Heart left ventricle (tissue), 16 donors: ENCODE data around the gene THBS1. TPM values are rescaled to one million over a fixed set of nuclear protein-coding genes. Genes with fewer than 3 reads are reported as not detected.

Source experiments
- ATAC-seq, 4 donors: fragments of 200-7000 bp; cut with Tn5 transposase; one replicate each; pipeline ENCODE4 v1.9.1; 2020 to 2022; ENCODE audit warnings: moderate library complexity in 4 of 4, mild to moderate bottlenecking in 3 of 4, moderate number of reproducible peaks in 1 of 4
- DNase-seq, 5 donors: peaks; one replicate each; pipeline ENCODE4 v3.0.0-alpha.2; 2020
- H3K27ac ChIP-seq, 12 donors: fragments of 200-600 bp; sonication (generic) in 4 of 12; one replicate each; pipeline versions ENCODE4 v1.5.0 to v1.8.0; 2016 to 2022; ENCODE audit warnings: mild to moderate bottlenecking in 2 of 12
- H3K27me3 ChIP-seq, 9 donors: fragments of 200-600 bp; sonication (generic) in 2 of 9; one replicate each; pipeline versions ENCODE4 v1.5.1 to v1.8.0; 2016 to 2022; ENCODE audit warnings: mild to moderate bottlenecking in 3 of 9
- H3K36me3 ChIP-seq, 9 donors: fragments of 200-600 bp; sonication (generic) in 2 of 9; one replicate each; pipeline versions ENCODE4 v1.5.0 to v1.8.0; 2018 to 2022; ENCODE audit warnings: mild to moderate bottlenecking in 2 of 9
- H3K4me1 ChIP-seq, 12 donors: fragments of 200-600 bp; sonication (generic) in 4 of 12; one replicate each; pipeline versions ENCODE4 v1.5.0 to v1.8.0; 2016 to 2022; ENCODE audit warnings: mild to moderate bottlenecking in 3 of 12
- H3K4me3 ChIP-seq, 12 donors: fragments of 200-600 bp; sonication (generic) in 4 of 12; one replicate each; pipeline versions ENCODE4 v1.5.0 to v1.8.0; 2017 to 2022; ENCODE audit warnings: mild to moderate bottlenecking in 9 of 12, moderate library complexity in 4 of 12
- H3K9me3 ChIP-seq, 12 donors: fragments of 200-600 bp; sonication (generic) in 4 of 12; one replicate each; pipeline versions ENCODE4 v1.5.0 to v1.8.0; 2016 to 2022; ENCODE audit warnings: mild to moderate bottlenecking in 1 of 12
- CTCF ChIP-seq, 12 donors: fragments of 200-600 bp; sonication (generic) in 4 of 12; IDR thresholded peaks; one replicate each; pipeline versions ENCODE4 v1.5.0 to v1.8.0; 2018 to 2022; ENCODE audit warnings: antibody characterized with exemption in 12 of 12, mild to moderate bottlenecking in 5 of 12
- POLR2A ChIP-seq, 2 donors: fragments of 450-650 bp; IDR thresholded peaks; one replicate each; pipeline ENCODE4 v1.6.1; 2017; ENCODE audit warnings: antibody characterized with exemption in 2 of 2, mild to moderate bottlenecking in 2 of 2, moderate library complexity in 2 of 2
- whole genome bisulfite sequencing, 4 donors: extraction: QIAGEN DNeasy Blood & Tissue Kit in 2 of 4; methylation state at CpG; one replicate each; pipeline versions ENCODE4 v1.1.5 to v1.1.7; 2013 to 2018; 5-methylcytosine and 5-hydroxymethylcytosine counted together
- intact Hi-C, 10 donors: fragments of 100-400 bp; cut with DNase I; formaldehyde crosslinking; loops; one replicate each; pipeline versions ENCODE4 v1.11.1 to v1.14.2; 2022
- polyA plus RNA-seq, 2 donors: library from polyadenylated mRNA; stranded (reverse); fragments of 200-250 nt; gene quantifications; one replicate each; pipeline ENCODE4 v1.2.3, GENCODE V29; 2013
- total RNA-seq, 9 donors: library from RNA; depleted of rRNA in 2 of 9; stranded (reverse); fragments of >200 nt in 2 of 9; fragmentation: NEBNext Ultra II Directional in 3 of 9; extraction: Animal tissue kit (Norgen Biotek cat#: 25700) in 3 of 9; gene quantifications; one replicate each; pipeline versions ENCODE4 v1.1.0 to v1.2.4, GENCODE V29; 2016 to 2023
- donor health status: ischemic (EF 13 %, LVEDD 7.1; RV severe dilation, severe dysfunction).
- donor health status: healthy with polysubstance abuse.
- donor health status: DM: no; HTN: yes; CAD: no.
- donor health status: DM: no; HTN: no; CAD: no.
- donor health status: ischemic (EF 25% LVEDD 6.9; RV normal size, moderate dysfunction).
- donor health status: ischemic (EF 25% LVEDD 5.7; RV mildly dilated, moderate dysfunction).
- donor health status: healthy.
- donor health status: DM: yes; HTN: yes; CAD: no.
- donor health status: ischemic (EF 35%, LVEDD 5.7; RV mildly dilated, moderate dysfunction).
- donor health status: nonischemic (EF 11% LVEDD 7.7; RV severe dilation, severe dysfunction).
- donor health status: DM: yes; HTN: yes; CAD: no.
- donor health status: PGD.
- donor health status: ischemic (EF 29% LVEDD 5.4; RV normal size, mild dysfunction).
- donor health status: nonischemic (EF 23%, LVEDD 6.1; RV moderate dilation, normal function).

THBS1 gene
- total and polyA plus RNA-seq, 11 donors, result 8.5 to 573 (median 160) TPM

DNA sequence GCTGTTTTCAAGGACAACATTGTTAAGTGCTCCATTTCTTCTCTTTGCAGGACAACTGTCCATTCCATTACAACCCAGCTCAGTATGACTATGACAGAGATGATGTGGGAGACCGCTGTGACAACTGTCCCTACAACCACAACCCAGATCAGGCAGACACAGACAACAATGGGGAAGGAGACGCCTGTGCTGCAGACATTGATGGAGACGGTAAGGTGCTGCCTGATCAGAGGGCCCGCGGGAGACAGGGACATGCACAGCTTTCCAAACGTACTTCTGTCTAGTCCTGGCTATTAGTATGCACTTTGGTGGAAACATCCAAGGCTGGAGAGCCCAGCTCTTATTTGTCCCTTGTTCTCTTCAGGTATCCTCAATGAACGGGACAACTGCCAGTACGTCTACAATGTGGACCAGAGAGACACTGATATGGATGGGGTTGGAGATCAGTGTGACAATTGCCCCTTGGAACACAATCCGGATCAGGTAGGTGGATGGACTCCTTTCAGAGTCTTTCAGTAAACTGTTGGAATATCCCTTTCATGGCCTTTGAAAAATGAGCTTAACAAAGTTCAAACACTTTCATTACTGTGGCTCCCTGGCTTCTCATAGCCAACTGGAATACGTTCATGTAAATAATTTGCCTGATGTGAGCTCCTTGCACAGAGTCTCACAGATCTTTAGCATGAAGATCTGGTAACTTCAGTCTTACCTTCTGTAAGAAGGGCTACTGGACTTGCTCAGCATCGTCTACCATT lies 10.4 kb downstream of the THBS1 start:
- intact Hi-C loops, result loop anchor here in 2 of 10 donors (10.0 kb wide), 1 partner anchor 163 kb away; no protein-coding TSS in a partner anchor
- Histone ChIP-seq H3K9me3 (no peaks in the 10 kb centered on the region), H3K27ac (no peak overlapping the region), H3K4me1 (peaks cover 0 to 24% (median under 1%) of the 10 kb centered on the region in 12 donors), H3K4me3 (no peak overlapping the region), H3K36me3 (peaks cover 0 to 100% (median 100%) of the 10 kb centered on the region in 9 donors), H3K27me3 (no peaks in the 10 kb centered on the region)
- DNase-seq (no peak), ATAC-seq (no peak)
- 87 to 92% (median 91%) methylated on average over 11 of the region's 11 CpGs for WGBS, 4 donors
- no peak for TF ChIP-seq POLR2A (IDR thresholded peaks at IDR 0.05)
- no peak for TF ChIP-seq CTCF (IDR thresholded peaks at IDR 0.05)

GRCh38 chr15:39591896-39592315 lies 11.0 kb downstream of the THBS1 start:
- Histone ChIP-seq H3K36me3 (peaks cover 0 to 100% (median 100%) of the 10 kb centered on the region in 9 donors), H3K4me3 (no peak overlapping the region), H3K27me3 (no peaks in the 10 kb centered on the region), H3K27ac (no peak overlapping the region), H3K9me3 (no peaks in the 10 kb centered on the region), H3K4me1 (peaks cover 0 to 23% (median 0%) of the 10 kb centered on the region in 12 donors)
- no peak for TF ChIP-seq POLR2A (IDR thresholded peaks at IDR 0.05)
- DNase-seq, result no peak
- intact Hi-C loops, result loop anchor here in 2 of 10 donors (10.0 kb wide), 1 partner anchor 163 kb away; no protein-coding TSS in a partner anchor
- WGBS, 4 donors, result 88 to 97% (median 92%) methylated on average over 2 of the region's 2 CpGs
- ATAC-seq, result no peak

GRCh38 chr15:39592500-39592899 lies 11.6 kb downstream of the THBS1 start:
- Histone ChIP-seq H3K27me3 (no peaks in the 10 kb centered on the region), H3K36me3 (peaks cover 0 to 100% (median 95%) of the 10 kb centered on the region in 9 donors), H3K4me1 (peaks cover 0 to 18% (median 0%) of the 10 kb centered on the region in 12 donors), H3K4me3 (no peak overlapping the region), H3K9me3 (no peaks in the 10 kb centered on the region), H3K27ac (no peak overlapping the region)
- DNase-seq, result peak in 1 of 5 donors; percentile 32
- intact Hi-C loops, result loop anchor here in 2 of 10 donors (10.0 kb wide), 1 partner anchor 162 kb away; no protein-coding TSS in a partner anchor
- no peak for ATAC-seq
- 82 to 94% (median 84%) methylated on average over 6 of the region's 6 CpGs for WGBS, 4 donors
- TF ChIP-seq POLR2A (IDR thresholded peaks at IDR 0.05) (no peak), CTCF (IDR thresholded peaks at IDR 0.05) (no peak)

DNA sequence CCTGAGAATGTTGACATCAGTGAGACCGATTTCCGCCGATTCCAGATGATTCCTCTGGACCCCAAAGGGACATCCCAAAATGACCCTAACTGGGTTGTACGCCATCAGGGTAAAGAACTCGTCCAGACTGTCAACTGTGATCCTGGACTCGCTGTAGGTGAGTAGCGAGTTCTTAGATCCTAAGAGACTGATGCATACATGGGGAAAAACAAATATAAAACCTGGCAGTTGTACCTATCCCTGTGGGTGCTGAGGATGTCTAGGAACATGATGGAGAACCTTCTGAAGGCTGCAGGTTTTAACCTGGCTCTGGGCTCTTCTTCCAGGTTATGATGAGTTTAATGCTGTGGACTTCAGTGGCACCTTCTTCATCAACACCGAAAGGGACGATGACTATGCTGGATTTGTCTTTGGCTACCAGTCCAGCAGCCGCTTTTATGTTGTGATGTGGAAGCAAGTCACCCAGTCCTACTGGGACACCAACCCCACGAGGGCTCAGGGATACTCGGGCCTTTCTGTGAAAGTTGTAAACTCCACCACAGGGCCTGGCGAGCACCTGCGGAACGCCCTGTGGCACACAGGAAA lies 12.3 kb downstream of the THBS1 start:
- DNase-seq, result no peak
- intact Hi-C loops, result loop anchor here in 2 of 10 donors (10.0 kb wide), 1 partner anchor 162 kb away; no protein-coding TSS in a partner anchor
- WGBS, 4 donors, result 95 to 98% (median 95%) methylated on average over 15 of the region's 15 CpGs
- H3K27me3 ChIP-seq, result no peaks in the 10 kb centered on the region
- H3K36me3 ChIP-seq, result peaks cover 0 to 94% (median 89%) of the 10 kb centered on the region in 9 donors
- H3K4me3 ChIP-seq, result no peak overlapping the region
- no peaks in the 10 kb centered on the region for H3K9me3 ChIP-seq
- no peak overlapping the region for H3K27ac ChIP-seq
- peaks cover 0 to 12% (median 0%) of the 10 kb centered on the region in 12 donors for H3K4me1 ChIP-seq
- TF ChIP-seq CTCF (IDR thresholded peaks at IDR 0.05) (no peak), POLR2A (IDR thresholded peaks at IDR 0.05) (no peak)
- ATAC-seq, result no peak
